ENCODE data around the gene PFKFB3.

DNA sequence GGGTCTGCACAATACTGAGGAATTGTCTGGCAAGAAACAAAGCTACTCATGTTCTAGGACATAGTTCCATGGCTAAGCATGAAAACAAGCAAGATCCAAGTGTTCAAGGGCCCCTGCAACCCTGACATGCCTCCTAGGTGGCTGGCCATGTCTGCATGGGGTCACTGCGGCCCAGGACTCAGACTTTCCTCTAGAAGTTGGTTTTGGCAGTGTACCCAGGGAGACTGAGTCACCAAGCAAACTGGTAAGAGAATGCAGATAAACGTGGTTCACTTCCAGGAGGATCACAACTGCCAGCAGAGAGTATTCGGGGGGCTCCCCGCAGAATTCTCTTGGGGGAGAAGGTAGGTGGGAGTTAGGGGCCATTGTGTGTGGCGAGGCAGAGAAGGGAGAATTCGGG is 7.4 kb upstream of the PFKFB3 start:
- no peak for TF ChIP-seq EZH2 (IDR thresholded peaks at IDR 0.05; ENCODE audit: insufficient read depth, poor library complexity, severe bottlenecking)
- no peak for TF ChIP-seq EZH2phosphoT487 (IDR thresholded peaks at IDR 0.05; ENCODE audit: insufficient read depth, low read depth)
